HG02840 (cell line): ENCODE measurements around the gene PLA2G2C.

Experiments used
- ATAC-seq: cut with Tn5 transposase; IDR thresholded peaks from one replicate; pipeline ENCODE4 v1.9.1; 2021; ENCODE audit warnings: mild to moderate bottlenecking, moderate library complexity, moderate number of reproducible peaks; ENCODE audit not compliant: unreplicated experiment, low FRiP score

PLA2G2C gene

DNA sequence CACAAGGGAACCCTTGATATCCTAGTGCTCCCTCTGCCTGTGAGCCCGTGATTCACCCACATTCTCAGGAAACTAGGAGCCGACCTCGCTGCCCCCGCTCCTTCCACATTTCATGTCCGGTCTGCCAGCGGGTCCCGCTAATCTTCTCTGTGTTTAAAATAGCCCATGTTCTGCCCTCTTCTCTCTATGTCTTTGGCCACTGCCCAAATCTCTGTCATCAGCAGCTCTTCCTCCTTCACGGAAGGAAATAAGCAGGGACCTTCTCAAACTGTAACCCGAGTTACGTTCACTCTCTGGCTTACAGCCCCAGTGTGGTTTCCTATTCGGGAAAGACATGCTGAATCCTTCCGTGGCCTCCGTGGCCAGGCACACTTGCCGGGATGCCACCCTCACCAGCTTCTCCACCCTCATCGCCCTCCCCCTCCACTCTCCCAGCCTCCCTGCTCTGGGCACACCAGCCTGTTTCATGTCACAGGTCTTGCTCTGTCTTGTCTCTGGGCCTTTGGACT is 21.6 kb downstream of the PLA2G2C start:
- no peak for ATAC-seq

- ATAC-seq = no peak
Measured at GRCh38 chr1:20160034-20160433, 26.3 kb downstream of the PLA2G2C start.

DNA sequence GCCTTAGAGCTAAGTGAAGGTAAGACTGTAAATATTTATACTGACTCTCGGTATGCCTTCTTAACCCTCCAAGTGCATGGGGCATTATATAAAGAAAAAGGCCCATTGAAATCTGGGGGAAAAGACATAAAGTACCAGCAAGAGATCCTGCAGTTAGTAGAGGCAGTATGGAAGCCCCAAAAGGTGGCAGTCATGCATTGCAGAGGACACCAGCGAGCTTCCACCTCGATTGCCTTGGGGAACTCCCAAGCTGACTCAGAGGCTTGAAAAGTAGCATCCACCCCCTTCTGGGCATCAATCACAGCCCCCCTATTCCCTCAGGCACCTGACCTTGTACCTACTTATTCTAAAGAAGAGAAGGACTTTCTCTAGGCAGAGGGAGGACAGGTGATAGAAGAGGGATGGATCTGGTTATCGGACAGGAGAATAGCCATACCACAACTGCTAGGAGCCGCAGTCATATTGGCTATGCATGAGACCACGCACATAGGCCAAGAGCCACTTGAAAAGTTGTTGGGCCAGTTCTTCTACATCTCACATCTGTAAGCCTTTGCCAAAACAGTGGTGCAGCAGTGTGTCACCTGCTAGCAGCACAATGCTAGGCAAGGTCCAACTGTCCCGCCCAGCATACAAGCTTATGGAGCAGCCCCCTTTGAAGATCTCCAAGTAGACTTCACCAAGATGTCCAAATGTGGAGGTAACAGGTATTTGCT is 27.8 kb downstream of the PLA2G2C start:
- no peak for ATAC-seq

GRCh38 chr1:20154301-20154831 is 32.0 kb downstream of the PLA2G2C start:
- no peak for ATAC-seq

GRCh38 chr1:20153000-20153418 is 33.3 kb downstream of the PLA2G2C start:
- ATAC-seq = no peak

DNA sequence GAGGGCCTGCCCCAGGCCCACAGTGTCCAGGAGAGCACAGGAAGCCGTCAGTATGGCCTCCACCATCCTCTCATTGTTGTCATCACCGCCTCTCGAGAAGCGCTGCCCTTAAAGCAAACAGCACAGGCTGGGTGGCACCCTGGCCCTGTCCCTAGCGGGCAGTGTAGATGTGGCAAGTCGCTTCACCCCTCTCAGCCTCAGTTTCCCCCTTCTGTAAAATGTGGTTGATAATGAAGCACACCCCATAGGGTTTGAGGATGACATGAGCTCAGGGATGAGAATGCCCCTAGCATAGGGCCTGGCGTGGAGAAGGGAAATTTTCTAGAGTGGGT is 33.8 kb downstream of the PLA2G2C start:
- ATAC-seq = no peak

DNA sequence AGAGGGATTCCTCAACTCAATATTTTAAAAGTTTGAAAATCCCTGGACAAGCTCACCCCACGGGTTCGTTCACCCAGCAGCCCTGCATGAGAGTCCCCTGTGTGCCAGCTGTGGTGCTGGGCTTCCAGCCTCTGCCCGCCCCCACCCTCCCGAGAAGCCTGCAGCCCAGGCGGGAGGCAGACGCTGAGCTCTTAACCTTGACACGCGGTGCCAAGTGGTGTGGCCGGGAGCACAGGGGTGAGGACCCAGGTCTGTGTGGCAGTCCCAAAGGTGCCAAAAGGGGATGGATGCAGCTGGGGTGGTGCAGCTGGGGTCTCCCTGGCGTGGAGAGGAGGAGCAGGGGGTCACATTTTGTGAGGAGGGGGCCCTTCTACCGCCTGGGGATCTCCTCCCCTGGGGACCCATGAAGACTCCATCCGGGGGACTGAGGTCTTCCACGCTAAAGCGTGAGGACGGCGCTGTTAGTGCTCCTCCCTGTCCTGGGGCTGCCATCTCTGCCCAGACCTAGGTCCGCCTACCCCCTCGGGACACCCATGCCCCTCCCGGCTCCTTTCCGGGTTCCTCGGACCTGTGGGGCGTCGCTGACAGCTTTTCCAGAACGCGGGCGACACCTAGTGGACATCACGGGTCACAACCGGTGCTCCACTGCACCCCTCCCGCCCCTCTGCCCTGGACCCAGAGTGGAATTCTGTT is 34.3 kb downstream of the PLA2G2C start:
- no peak for ATAC-seq

DNA sequence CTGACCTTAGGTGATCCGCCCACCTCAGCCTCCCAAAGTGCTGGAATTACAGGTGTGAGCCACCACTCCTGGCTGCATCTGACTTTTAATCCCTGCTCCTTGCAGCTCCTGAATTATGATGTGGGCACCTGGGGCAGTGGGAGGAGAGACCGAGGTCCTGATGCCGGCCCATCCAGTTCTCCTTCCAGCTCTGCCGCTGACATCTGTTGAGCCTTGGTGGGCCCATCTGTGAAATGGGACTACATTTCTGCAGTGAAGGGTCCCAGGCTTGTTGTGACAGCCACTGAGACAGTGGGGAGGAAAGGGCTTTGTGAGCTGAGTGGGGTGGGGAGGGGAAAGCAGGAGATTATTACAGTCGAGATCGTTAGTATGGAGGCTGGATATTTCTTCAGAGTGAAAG is 35.3 kb downstream of the PLA2G2C start:
- ATAC-seq = no peak

DNA sequence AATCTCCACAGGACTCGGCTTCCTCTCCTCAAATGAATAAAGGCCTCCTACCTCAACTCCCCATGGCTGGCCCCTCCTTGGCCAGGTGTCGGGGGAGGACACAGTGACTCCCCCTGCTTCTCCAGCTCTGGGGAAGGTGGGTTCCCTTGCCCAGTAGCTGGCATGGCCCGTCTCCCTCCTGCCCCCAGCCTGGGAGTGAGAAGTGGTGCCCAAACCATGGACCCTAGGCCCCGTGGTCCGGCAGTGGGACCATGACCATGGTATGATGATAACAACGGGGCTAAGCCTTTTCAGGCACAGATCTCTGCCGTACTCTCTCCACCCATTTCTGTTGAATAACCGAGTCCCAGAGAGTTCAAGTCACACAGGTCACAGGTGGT is 36.0 kb downstream of the PLA2G2C start:
- no peak for ATAC-seq

DNA sequence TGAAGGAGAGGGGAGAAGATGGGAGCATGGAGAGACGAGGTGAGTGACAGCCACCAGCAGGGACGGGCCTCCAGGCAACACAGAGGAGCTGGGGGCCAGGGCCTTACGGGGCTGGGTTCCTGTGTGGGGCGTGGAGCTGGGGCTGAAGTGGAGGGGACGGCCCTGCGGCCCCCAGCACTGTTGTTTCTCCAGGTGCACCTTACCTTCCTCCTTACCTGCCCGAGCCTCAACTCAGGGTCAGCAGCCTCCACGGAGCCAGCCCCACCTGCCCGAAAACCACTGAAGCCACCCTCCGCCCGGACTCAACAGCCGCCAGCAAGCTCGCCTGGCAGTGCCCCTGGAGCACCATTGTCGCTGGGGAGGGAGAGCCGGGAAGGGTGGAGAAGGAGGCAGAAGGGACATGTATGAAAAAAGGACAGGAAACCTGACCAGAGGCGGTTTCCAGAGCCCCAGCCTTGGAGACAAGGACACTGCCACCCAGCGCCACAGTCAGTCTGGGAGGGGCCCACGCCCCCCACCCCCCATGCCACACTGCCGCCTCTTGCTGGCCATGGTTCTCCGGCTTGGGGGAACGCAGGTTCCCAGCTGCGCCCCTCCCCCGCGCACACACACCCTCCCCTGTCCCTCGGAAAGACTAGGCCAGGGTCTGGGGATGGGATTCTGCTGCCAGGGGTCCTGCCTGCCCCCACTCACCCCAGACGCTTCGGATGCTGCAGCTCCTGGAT is 36.6 kb downstream of the PLA2G2C start:
- no peak for ATAC-seq

- no peak for ATAC-seq
Measured at GRCh38 chr1:20148571-20149500, 37.5 kb downstream of the PLA2G2C start.

GRCh38 chr1:20147846-20148570 is 38.3 kb downstream of the PLA2G2C start:
- no peak for ATAC-seq

DNA sequence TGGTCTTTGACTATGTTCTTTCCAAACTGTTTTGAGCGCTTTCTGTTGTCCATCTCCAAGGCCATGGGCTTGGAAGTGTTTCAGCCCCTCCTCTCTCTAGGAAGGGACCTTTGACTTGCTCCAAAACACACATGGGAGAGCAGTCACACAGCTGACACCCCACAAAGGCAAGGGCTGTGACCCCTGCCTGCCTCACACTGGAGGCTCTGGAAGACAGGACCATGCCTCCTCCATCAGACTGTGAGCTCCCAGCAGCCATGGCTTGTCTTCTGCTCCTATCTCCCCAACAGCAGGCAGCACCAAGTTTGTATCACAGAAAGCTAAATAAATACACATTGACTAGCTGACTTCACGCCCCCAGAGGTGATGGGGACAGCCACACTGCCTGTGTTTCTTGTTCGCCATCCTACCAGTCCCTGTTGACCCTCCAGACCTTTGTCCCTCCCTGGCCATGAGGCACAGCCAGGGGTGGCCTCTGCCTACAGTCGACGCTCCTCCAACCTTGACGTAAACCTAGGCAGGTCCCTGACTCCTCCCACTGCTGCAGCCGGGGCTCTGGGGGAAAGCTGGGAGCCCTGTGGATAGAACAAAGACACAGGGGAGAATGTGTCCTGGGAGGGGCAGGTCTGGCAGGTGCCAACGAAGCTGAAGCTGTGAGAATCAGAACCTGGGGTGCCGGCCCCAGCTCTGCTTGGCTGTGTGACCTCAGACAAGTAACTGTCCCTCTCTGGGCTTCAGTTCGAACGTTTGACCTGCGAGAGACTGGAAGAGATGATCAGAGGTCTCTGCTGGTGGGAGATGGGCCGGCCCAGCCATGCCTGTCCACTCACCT is 42.4 kb downstream of the PLA2G2C start:
- no peak for ATAC-seq

- no peak for ATAC-seq
Measured at GRCh38 chr1:20143318-20143717, 43.0 kb downstream of the PLA2G2C start.

DNA sequence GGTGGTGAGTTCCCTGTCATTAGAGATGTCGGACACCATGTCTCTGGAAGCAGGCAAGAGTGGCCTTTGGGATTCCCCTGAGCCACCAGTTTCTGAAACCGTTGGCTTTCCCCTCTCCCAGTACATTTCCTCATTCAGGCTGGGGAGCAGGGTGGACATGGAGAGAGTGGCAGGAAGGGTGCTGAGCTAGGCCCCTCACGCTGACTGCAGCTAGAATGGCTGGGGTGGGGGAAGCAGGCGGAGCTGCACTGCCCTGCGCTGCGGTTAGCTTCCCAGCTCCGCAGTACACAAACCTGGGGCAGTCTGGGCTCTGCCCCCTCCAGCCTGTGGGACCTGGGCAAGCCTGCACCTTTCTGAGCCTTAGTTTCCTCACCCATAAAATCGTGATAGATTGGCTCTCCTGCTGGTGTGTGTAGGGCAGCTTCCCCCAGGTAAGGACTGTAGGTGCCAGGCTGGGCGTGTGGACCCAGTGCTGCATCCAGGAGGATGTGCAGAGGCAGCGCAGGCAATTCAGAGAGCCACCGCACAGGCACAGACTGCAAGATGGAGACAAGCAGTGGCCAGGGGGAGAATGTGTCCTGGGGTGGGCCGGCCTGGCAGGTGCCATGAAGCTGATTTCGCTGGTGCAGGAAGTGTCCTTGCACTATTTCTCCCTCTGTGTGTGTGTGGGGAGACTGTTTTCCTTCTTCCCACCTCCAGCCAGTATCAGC is 44.2 kb downstream of the PLA2G2C start:
- no peak for ATAC-seq

GRCh38 chr1:20141466-20141865 is 44.9 kb downstream of the PLA2G2C start:
- no peak for ATAC-seq

- no peak for ATAC-seq
Measured at GRCh38 chr1:20141001-20141400, 45.3 kb downstream of the PLA2G2C start.
